ENCODE measurements around the gene LRP8.
"Not testable (repeated sequence)": the region's sequence is repeated elsewhere in the genome, so short reads cannot be mapped to it uniquely, and the experiment has no call there.

Gene LRP8

DNA sequence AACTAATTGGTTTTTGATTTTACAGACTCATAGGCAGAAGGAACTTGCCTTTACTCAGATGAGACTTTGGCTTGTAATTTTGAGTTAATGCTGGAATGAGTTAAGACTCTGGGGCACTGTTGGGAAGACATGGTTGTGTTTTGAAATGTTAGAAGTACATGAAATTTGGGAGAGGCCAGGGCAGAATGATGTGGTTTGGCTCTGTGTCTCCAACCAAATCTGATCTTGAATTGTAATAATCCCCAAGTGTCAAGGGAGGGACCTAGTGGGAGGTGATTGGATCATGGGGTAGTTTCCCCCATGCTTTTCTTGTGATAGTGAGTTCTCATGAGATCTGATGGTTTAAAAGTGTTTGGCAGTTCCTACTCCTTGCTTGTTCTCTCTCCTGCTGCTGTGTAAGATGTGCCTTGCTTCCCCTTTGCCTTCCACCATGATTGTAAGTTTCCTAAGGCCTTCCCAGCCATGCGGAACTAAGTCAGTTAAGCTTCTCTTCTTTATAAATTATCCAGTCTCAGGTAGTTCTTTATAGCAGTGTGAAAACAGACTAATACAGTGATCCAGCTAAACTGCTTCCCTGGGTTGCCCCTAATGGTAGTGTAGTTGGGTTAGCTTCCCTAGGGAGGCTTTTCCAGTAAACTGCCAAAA lies 121.0 kb downstream of the LRP8 start:
- no peak for DNase-seq

DNA sequence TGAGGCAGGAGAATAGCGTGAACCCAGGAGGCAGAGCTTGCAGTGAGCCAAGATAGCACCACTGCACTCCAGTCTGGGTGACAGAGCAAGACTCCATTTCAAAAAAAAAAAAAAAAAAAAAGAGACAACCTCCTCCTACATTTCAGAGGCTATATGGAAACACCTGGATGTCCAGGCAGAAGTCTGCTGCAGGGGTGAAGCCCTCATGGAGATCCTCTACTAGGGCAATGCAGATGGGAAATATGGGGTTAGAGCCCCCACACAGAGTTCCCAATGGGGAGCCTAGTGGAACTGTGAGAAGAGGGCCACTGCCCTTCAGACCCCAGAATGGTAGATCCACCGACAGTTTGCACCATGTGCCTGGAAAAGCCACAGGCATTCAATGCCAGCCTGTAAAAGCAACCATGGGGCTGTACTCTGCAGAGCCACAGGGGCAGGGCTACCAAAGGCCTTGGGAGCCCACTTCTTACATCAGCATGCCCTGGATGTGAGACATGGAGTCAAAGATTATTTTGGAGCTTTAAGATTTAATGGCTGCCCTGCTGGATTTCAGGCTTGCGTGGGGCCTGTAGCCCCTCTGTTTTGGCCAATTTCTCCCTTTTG lies 121.7 kb downstream of the LRP8 start:
- DNase-seq, result not testable (repeated sequence)

DNA sequence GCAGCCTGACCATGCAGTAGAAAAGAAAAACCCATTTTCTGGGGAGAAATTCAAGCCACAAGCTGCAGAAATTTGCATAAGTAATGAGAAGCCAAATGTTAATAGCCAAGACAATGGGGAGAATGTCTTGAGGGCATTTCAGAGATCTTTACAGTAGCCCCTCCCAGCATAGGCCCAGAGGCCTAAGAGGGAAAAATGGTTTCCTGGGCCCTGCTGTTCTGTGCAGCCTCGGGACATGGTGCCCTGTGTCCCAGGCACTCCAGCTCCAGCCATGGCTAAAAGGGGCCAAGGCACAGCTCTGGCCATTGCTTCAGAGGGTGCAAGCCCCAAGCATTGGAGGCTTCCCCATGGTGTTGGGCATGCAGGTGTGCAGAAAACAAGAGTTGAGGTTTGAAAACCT lies 122.4 kb downstream of the LRP8 start:
- DNase-seq, result not testable (repeated sequence)

DNA sequence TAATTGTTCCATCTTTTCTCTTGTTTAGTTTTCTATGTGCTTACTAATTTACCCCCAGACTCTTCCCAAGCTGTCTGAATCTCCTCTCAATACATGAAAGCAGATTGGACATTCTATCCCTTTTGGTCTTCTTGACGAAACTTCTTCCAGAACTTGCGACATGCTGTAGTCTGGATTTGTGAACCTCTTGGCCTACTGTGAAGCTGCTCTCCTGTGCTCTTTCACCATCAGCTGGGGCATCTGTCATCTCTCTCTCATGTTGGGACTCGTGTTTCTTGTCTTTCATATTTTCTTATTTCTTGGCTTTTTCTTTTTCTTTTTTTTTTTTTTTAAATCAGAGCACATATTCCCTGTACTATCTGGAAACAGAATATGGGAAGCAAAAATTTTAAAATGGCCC lies 124.4 kb downstream of the LRP8 start:
- no peak for DNase-seq

DNA sequence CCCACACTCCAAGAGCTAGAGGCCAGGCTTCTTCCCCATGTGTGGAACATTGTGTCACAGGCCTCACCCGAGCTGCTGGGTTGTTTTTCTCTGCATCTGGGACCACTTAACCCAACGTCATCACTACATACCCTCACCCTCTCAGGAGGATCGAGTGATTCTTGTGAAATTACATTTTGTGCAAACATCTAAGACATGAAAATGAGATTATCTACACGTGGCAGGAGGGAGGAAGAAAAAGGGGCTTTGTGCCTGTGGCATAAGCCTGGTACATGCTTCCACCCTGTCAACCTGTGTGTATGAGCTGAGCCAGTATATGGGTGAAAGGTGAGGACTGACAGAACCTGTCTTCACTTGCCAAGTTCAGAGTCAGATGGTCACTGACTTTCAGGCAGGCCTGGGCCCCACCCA lies 129.6 kb downstream of the LRP8 start:
- DNase-seq, result no peak

DNA sequence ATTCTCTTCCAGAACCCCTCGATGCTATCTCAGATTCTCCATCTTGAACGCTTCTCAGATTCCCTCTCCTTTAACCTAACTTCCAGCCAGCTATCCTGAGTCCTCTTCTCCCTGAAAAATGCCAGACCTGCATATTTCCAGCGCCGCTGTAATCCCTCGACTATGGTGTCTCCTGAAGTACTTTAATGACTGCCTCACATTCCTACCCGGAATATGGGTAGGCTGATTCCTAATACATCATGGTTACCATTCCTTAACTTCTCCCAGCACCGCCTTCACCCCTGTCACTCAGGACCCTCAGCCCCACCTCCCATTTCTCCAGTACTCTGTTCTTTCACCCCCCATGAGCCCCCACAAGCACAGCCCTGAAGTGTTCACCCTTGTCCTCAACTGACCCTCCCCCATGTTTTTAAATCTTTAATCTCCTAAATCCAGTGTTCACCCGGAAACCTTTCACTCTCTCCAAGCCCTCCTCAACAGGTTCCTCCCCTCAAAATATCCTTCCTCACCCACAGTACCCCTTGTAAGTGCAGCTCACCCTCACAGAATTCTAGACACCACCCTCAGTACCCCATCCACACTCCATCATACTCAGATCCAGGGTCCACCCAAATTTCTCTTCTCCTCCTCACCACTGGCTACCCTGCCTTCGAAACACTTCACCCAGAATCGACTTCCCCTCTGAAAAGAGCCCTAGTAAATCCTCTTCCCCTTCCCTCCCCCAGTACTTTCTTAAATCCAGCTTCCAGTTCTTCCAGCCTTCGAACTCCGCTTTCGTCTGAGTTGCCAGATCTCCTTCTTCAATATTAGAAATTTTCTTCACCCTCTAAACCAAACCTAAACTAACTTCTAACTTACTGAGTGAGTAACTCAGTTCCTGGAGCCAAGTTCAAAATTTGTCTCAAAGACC lies 130.3 kb downstream of the LRP8 start:
- peak in 1 of 2 donors; percentile 7 for DNase-seq

DNA sequence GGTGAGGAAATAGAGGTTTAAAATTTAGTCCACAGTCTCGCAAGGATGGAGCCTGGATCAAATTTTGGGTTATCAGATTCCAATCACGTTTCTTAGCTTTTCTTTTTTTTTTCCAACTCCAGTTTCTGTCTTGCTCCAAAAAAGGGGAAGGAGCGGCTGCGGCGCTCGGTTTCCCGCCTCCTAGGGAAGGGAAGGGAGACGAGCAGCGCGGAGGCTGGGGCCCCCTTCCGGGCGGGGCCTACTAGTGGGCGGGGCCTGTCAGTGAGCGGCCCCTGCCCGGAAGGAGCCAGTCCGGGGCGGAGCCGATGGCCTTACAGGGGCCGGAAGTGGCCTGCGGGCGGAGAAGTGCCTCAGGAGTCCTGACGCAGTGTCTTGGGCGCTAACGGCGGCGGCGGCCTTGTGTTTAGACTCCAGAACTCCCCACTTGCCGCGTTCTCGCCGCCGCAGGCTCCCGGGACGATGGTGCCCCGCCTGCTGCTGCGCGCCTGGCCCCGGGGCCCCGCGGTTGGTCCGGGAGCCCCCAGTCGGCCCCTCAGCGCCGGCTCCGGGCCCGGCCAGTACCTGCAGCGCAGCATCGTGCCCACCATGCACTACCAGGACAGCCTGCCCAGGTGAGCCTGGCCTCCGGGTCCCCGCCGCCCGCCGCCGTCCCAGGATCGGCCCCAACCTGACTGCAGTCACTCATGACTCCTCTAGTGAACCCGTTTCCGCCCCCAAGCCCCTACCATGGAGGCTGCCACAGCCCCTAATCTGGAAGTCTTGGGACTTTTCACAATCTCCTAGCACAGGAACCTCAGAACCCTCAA lies 131.2 kb downstream of the LRP8 start, which contains the start of gene CPT2:
TSS of gene CPT2 (plus strand) at position 340 of the 806 bp plus-strand sequence. CDS start at position 460, 120 bp downstream.
- DNase-seq, result peak; percentile 91 to 92

DNA sequence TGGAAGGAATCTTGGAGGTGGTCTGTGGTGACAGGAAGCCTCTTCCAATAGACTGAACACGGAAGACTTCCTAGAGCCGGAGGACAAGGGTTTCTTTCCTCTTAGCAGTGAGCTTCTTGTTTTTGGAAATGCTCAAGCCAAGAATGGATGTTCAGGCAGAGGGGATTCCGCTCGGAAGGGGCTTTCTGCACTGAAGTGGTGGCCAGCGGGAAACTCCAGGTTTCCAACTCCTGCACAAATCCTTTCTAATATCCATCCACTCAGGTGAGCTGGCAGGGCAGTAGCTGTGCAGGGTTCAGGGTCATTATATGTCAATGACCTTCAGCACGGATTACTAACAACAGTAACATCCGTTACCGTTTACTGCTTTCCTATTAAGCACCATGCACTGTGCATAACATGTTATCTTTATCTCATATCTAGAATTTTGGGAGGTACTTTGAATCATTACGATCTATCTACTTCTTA lies 131.8 kb downstream of the LRP8 start:
- no peak for DNase-seq

DNA sequence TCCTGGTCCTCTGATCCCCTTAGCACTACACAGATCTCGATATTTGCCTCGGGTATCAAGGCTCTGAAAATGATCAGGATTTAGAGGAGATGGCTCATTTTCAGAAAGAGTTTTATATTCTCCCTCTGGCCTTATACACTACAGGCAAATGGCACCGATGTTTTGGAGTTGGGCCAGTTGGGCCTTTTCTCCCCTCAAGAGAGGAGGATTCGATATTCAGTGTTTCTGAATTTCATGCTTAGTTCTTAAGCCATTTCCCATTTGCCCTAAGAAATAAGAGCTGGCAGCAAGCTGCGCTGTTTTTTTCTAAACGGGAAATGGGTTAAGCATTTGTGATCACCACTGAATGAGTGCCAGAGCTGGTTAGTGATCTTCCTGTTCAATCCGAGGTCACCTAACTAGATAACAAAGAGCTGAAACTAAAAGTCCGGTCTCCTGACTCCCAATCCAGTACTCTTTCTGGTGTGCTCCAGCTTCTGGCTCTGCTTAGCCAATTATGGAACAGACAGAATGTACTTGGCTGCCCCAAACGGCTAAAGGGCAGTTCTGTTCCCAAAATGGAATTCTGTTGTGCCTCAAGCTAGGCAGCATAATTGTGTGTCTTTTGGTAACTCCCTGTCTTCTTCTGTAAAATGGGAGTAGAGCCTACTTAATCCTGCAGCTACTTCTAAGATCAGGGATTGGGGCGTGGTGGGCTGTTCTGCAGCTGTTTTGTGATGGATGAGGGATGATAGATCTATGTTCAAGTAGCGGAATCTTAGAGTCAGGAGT lies 132.4 kb downstream of the LRP8 start:
- no peak for DNase-seq

Measured in CD4-positive, alpha-beta T cell treated with Interleukin-4 for 1 hour (primary cell).